DND-41 (cell line): ENCODE measurements around the gene KSR1.
A peak's percentile ranks its signal among the peaks of the same experiment; 100 is the strongest.

Source experiments
- ATAC-seq: fragments of 200-7000 bp; cut with Tn5 transposase; 3 replicates; pipeline ENCODE4 v1.9.1; 2021; ENCODE audit warnings: low read depth; ENCODE audit not compliant: insufficient read depth
- DNase-seq: peaks from one replicate; pipeline ENCODE4 v3.0.0-alpha.2; 2020
- H2AFZ ChIP-seq: 2 replicates; pipeline ENCODE4 v1.6.0; 2012; ENCODE audit warnings: low read depth, low read length
- H3K27ac ChIP-seq: 2 replicates; pipeline ENCODE4 v1.5.1; 2012; ENCODE audit warnings: low read length, inconsistent platforms
- H3K27me3 ChIP-seq: fragments of 200-600 bp; sonication (generic); 2 replicates; pipeline ENCODE4 v1.6.0; 2012; ENCODE audit warnings: low read length, mild to moderate bottlenecking, inconsistent platforms; ENCODE audit not compliant: insufficient read depth, poor library complexity
- H3K36me3 ChIP-seq: 2 replicates; pipeline ENCODE4 v1.5.1; 2012; ENCODE audit warnings: low read length, inconsistent platforms; ENCODE audit not compliant: insufficient read depth
- H3K4me1 ChIP-seq: 2 replicates; pipeline ENCODE4 v1.5.1; 2012; ENCODE audit warnings: mild to moderate bottlenecking, low read length; ENCODE audit not compliant: insufficient read depth
- H3K4me2 ChIP-seq: 2 replicates; pipeline ENCODE4 v1.6.0; 2012; ENCODE audit warnings: mild to moderate bottlenecking, moderate library complexity, low read length, inconsistent platforms; ENCODE audit not compliant: insufficient read depth
- H3K4me3 ChIP-seq, 2 experiments: fragments of 200-600 bp in 1 of 2; shearing (Covaris generic) in 1 of 2; 2 replicates each; pipeline ENCODE4 v1.5.1; 2012 to 2016; ENCODE audit warnings: inconsistent platforms in 2 of 2, low read length in 2 of 2, mild to moderate bottlenecking in 2 of 2, low read depth in 1 of 2, moderate library complexity in 1 of 2
- H3K79me2 ChIP-seq: 2 replicates; pipeline ENCODE4 v1.6.0; 2012; ENCODE audit warnings: low read length, inconsistent platforms; ENCODE audit not compliant: insufficient read depth
- H3K9ac ChIP-seq: 2 replicates; pipeline ENCODE4 v1.6.0; 2012; ENCODE audit warnings: low read depth, mild to moderate bottlenecking, inconsistent platforms, low read length, moderate library complexity
- H3K9me3 ChIP-seq: 2 replicates; pipeline ENCODE4 v1.5.1; 2012; ENCODE audit warnings: low read length, moderate library complexity, mild to moderate bottlenecking, inconsistent platforms; ENCODE audit not compliant: insufficient read depth, severe bottlenecking
- H4K20me1 ChIP-seq: 2 replicates; pipeline ENCODE4 v1.6.0; 2012; ENCODE audit warnings: low read length; ENCODE audit not compliant: insufficient read depth
- EZH2 ChIP-seq: IDR thresholded peaks from 3 replicates; pipeline ENCODE4 v1.6.1; 2012; ENCODE audit warnings: borderline replicate concordance, low read depth, mild to moderate bottlenecking, moderate library complexity, low read length, inconsistent platforms; ENCODE audit not compliant: severe bottlenecking
- TF ChIP-seq, protein P1 (sequence below): IDR thresholded peaks from 2 replicates; pipeline ENCODE4 v1.5.1; 2012; ENCODE audit warnings: borderline replicate concordance, low read length, moderate library complexity, mild to moderate bottlenecking; ENCODE audit not compliant: poor library complexity, severe bottlenecking; ENCODE audit errors: extremely low read depth

KSR1 gene

DNA sequence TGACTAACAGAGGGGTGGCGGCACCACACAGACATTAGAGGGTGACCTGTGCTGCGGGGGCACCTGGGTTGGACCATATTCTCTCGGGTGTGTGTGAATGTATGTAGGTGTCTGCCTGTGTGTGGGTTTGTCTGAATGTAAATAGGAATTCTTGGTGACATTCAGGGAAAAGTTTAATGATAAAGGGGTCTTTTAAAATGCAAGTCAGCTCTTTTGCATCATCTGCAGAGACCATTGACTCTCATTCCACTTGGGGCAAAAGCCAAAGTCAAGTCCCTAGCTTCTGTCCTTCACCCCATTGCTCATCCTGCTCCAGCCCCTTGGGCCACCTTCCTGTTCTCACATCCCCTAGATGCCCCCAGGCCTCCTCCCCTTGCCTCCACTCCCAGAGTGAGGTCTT, 23.6 kb downstream of the KSR1 start:
- H3K36me3 ChIP-seq: no peaks in the 10 kb centered on the region
- H3K9me3 ChIP-seq: no peaks in the 10 kb centered on the region
- H3K9ac ChIP-seq: no peak overlapping the region
- ATAC-seq (no peak), DNase-seq (no peak)
- no peaks in the 10 kb centered on the region for H3K27me3 ChIP-seq
- no peaks in the 10 kb centered on the region for H3K79me2 ChIP-seq
- H3K4me2 ChIP-seq: no peak overlapping the region
- H3K4me3 ChIP-seq: no peak overlapping the region
- H2AFZ ChIP-seq: no peak overlapping the region
- TF ChIP-seq, protein P1, sequence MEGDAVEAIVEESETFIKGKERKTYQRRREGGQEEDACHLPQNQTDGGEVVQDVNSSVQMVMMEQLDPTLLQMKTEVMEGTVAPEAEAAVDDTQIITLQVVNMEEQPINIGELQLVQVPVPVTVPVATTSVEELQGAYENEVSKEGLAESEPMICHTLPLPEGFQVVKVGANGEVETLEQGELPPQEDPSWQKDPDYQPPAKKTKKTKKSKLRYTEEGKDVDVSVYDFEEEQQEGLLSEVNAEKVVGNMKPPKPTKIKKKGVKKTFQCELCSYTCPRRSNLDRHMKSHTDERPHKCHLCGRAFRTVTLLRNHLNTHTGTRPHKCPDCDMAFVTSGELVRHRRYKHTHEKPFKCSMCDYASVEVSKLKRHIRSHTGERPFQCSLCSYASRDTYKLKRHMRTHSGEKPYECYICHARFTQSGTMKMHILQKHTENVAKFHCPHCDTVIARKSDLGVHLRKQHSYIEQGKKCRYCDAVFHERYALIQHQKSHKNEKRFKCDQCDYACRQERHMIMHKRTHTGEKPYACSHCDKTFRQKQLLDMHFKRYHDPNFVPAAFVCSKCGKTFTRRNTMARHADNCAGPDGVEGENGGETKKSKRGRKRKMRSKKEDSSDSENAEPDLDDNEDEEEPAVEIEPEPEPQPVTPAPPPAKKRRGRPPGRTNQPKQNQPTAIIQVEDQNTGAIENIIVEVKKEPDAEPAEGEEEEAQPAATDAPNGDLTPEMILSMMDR: no peak
- TF ChIP-seq EZH2: no peak
- no peak overlapping the region for H3K27ac ChIP-seq
- peaks cover 5% of the 10 kb centered on the region; the same call in 1 of the 2 replicates for H3K4me1 ChIP-seq
- peaks cover 13% of the 10 kb centered on the region for H4K20me1 ChIP-seq

DNA sequence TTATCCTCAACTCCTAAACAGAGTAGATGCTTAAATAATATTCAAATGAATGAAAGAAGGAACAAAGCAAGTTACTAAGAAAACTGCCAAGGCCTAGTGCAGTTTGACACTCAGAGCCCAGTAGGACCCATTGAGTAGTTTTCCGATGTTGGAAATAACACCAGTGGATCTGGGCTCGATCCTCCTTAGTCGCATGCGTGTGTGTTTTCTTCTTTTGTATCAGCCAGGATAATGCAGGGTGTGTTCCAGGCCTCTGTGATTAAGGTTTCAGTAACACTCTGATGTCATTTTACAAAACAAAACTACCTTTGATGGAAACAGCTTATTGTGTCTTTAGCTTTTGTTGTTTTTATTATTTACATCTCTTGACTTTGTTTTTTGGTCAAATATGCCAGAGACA, 24.5 kb downstream of the KSR1 start:
- H3K79me2 ChIP-seq: no peaks in the 10 kb centered on the region
- no peak for DNase-seq
- H4K20me1 ChIP-seq: peaks cover 15% of the 10 kb centered on the region
- no peak overlapping the region for H3K27ac ChIP-seq
- H3K36me3 ChIP-seq: no peaks in the 10 kb centered on the region
- H3K27me3 ChIP-seq: no peaks in the 10 kb centered on the region
- peaks cover 5% of the 10 kb centered on the region; the same call in 1 of the 2 replicates for H3K4me1 ChIP-seq
- no peaks in the 10 kb centered on the region for H3K9me3 ChIP-seq
- no peak for TF ChIP-seq EZH2
- TF ChIP-seq, protein P1: no peak
- no peak overlapping the region for H3K9ac ChIP-seq
- H3K4me2 ChIP-seq: no peak overlapping the region
- H2AFZ ChIP-seq: no peak overlapping the region
- no peak overlapping the region for H3K4me3 ChIP-seq
- no peak for ATAC-seq

DNA sequence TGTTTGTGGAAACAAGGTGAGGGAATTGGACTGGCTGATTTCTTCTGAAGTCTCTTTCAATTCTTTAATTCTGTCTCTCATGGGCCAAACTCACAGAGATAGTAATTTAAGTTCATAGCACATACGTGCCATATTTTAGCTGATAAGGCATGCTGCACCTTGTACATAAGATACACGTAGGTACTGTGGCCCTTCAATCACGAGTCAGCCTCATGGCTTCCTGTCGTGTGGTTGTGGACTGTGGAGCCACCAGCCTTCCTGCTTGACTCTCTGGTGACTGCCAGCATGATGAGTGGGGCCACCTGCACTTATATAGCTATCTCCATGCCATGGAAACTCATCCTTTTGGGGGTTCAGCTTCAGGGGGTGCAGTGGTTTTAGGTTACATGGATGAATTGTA, 25.1 kb downstream of the KSR1 start:
- no peaks in the 10 kb centered on the region for H3K9me3 ChIP-seq
- ATAC-seq (peak; percentile 76), DNase-seq (peak; percentile 42)
- H3K79me2 ChIP-seq: no peaks in the 10 kb centered on the region
- no peak overlapping the region for H2AFZ ChIP-seq
- no peak overlapping the region for H3K4me2 ChIP-seq
- H3K4me1 ChIP-seq: peaks cover 5% of the 10 kb centered on the region; the same call in 1 of the 2 replicates
- peaks cover 15% of the 10 kb centered on the region for H4K20me1 ChIP-seq
- H3K27ac ChIP-seq: no peak overlapping the region
- no peaks in the 10 kb centered on the region for H3K27me3 ChIP-seq
- no peaks in the 10 kb centered on the region for H3K36me3 ChIP-seq
- H3K9ac ChIP-seq: no peak overlapping the region
- H3K4me3 ChIP-seq: no peak overlapping the region
- no peak for TF ChIP-seq EZH2
- TF ChIP-seq, protein P1: no peak

DNA sequence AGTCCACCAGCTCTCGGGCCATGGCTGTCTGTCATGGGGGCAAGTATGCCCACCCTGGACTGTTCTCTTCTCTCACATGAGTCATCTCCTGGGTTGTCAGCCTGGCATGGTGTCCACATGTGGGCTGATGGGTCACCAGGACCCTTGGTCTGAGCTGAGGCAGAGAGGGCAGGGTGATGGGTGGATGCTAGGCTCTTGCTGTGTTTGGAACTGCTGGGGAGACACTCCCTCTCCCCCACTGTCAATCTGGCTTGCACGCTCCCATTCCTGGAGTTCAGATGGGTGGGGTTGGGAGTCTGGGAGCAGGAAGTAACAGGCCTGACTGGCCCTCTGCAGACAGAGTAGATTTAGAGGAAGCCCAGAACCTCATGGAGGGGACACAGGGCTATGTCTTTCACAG, 28.9 kb downstream of the KSR1 start:
- TF ChIP-seq EZH2: no peak
- TF ChIP-seq, protein P1: no peak
- no peaks in the 10 kb centered on the region for H3K27me3 ChIP-seq
- peaks cover 5% of the 10 kb centered on the region; the same call in 1 of the 2 replicates for H3K4me1 ChIP-seq
- peaks cover 2% of the 10 kb centered on the region; the same call in 1 of the 2 replicates for H4K20me1 ChIP-seq
- H2AFZ ChIP-seq: no peak overlapping the region
- H3K27ac ChIP-seq: no peak overlapping the region
- no peaks in the 10 kb centered on the region for H3K79me2 ChIP-seq
- DNase-seq (no peak), ATAC-seq (no peak)
- no peak overlapping the region for H3K4me2 ChIP-seq
- no peaks in the 10 kb centered on the region for H3K36me3 ChIP-seq
- no peaks in the 10 kb centered on the region for H3K9me3 ChIP-seq
- no peak overlapping the region for H3K4me3 ChIP-seq
- no peak overlapping the region for H3K9ac ChIP-seq
